Peyer's patch (tissue), 4 donors: Measurements from ENCODE around the gene C1QC. TPM values are rescaled to one million over a fixed set of nuclear protein-coding genes. Genes with fewer than 3 reads are reported as not detected.

Experiments
- DNase-seq, 3 donors: peaks; one replicate each; pipeline ENCODE4 v3.0.0-alpha.2; 2017 to 2019
- H3K27ac ChIP-seq, 4 donors: fragments of 200-600 bp; sonication (generic); one replicate each; pipeline ENCODE4 v1.5.1; 2016 to 2019
- H3K27me3 ChIP-seq, 2 donors: fragments of 200-600 bp; sonication (generic); one replicate each; pipeline ENCODE4 v1.5.1; 2019
- H3K36me3 ChIP-seq, 3 donors: fragments of 200-600 bp; sonication (generic); one replicate each; pipeline ENCODE4 v1.5.1; 2016 to 2019
- H3K4me1 ChIP-seq, 4 donors: fragments of 200-600 bp; sonication (generic); one replicate each; pipeline ENCODE4 v1.5.1; 2016 to 2019
- H3K4me3 ChIP-seq, 4 donors: fragments of 200-600 bp; sonication (generic); 1 replicate in 3 of 4; 2 replicates in 1 of 4; pipeline ENCODE4 v1.5.1; 2016 to 2019; ENCODE audit warnings: mild to moderate bottlenecking in 1 of 4
- H3K9me3 ChIP-seq, 4 donors: fragments of 200-600 bp; sonication (generic); one replicate each; pipeline ENCODE4 v1.5.1; 2016 to 2019; ENCODE audit warnings: mild to moderate bottlenecking in 1 of 4
- CTCF ChIP-seq, 6 experiments: fragments of 450-650 bp in 4 of 6; fragments of 200-600 bp in 2 of 6; sonication (generic) in 1 of 6; IDR thresholded peaks; one replicate each; pipeline ENCODE4 v1.5.1; 2017 to 2019; ENCODE audit warnings: antibody characterized with exemption in 6 of 6, mild to moderate bottlenecking in 3 of 6, moderate library complexity in 1 of 6
- POLR2A ChIP-seq, 2 donors: fragments of 450-650 bp; IDR thresholded peaks; one replicate each; pipeline ENCODE4 v1.5.1; 2017; ENCODE audit warnings: antibody characterized with exemption in 2 of 2, mild to moderate bottlenecking in 2 of 2, moderate library complexity in 2 of 2
- total RNA-seq, 4 donors: library from RNA; depleted of rRNA; stranded (reverse); fragments of >200 nt; gene quantifications; one replicate each; pipeline ENCODE4 v1.1.0, GENCODE V29; 2016

Gene C1QC
- total RNA-seq, 4 donors from 2014 or later, result 30.1 to 85.0 (median 50.0) TPM

GRCh38 chr1:22618056-22618455, 25.4 kb upstream of the C1QC start:
- H3K4me1 ChIP-seq, result no peaks in the 10 kb centered on the region
- no peak for TF ChIP-seq POLR2A (IDR thresholded peaks at IDR 0.05)
- no peak for TF ChIP-seq CTCF (IDR thresholded peaks at IDR 0.05)
- no peak overlapping the region for H3K27ac ChIP-seq
- no peaks in the 10 kb centered on the region for H3K36me3 ChIP-seq
- DNase-seq, result no peak
- H3K9me3 ChIP-seq, result no peaks in the 10 kb centered on the region
- H3K4me3 ChIP-seq, result no peak overlapping the region
- H3K27me3 ChIP-seq, result no peaks in the 10 kb centered on the region

- TF ChIP-seq POLR2A (IDR thresholded peaks at IDR 0.05), result no peak
- TF ChIP-seq CTCF (IDR thresholded peaks at IDR 0.05), result no peak
- Histone ChIP-seq H3K27me3 (no peaks in the 10 kb centered on the region), H3K4me3 (no peak overlapping the region), H3K36me3 (no peaks in the 10 kb centered on the region), H3K27ac (no peak overlapping the region), H3K4me1 (no peaks in the 10 kb centered on the region), H3K9me3 (no peaks in the 10 kb centered on the region)
- no peak for DNase-seq
Measured at GRCh38 chr1:22619252-22619651, 24.2 kb upstream of the C1QC start.

GRCh38 chr1:22619798-22620197, 23.6 kb upstream of the C1QC start:
- TF ChIP-seq CTCF (IDR thresholded peaks at IDR 0.05) (no peak), POLR2A (IDR thresholded peaks at IDR 0.05) (no peak)
- no peak for DNase-seq
- Histone ChIP-seq H3K4me3 (no peak overlapping the region), H3K27ac (no peak overlapping the region), H3K9me3 (no peaks in the 10 kb centered on the region), H3K4me1 (no peaks in the 10 kb centered on the region), H3K27me3 (no peaks in the 10 kb centered on the region), H3K36me3 (no peaks in the 10 kb centered on the region)

GRCh38 chr1:22621761-22622160, 21.7 kb upstream of the C1QC start:
- DNase-seq, result no peak
- Histone ChIP-seq H3K36me3 (no peaks in the 10 kb centered on the region), H3K9me3 (no peaks in the 10 kb centered on the region), H3K4me1 (no peaks in the 10 kb centered on the region), H3K4me3 (no peak overlapping the region), H3K27me3 (no peaks in the 10 kb centered on the region), H3K27ac (no peak overlapping the region)
- TF ChIP-seq CTCF (IDR thresholded peaks at IDR 0.05) (no peak), POLR2A (IDR thresholded peaks at IDR 0.05) (no peak)

GRCh38 chr1:22625262-22625925, 18.0 kb upstream of the C1QC start:
- TF ChIP-seq POLR2A (IDR thresholded peaks at IDR 0.05) (no peak), CTCF (IDR thresholded peaks at IDR 0.05) (no peak)
- H3K4me1 ChIP-seq, result no peaks in the 10 kb centered on the region
- no peak for DNase-seq
- H3K27ac ChIP-seq, result no peak overlapping the region
- H3K4me3 ChIP-seq, result no peak overlapping the region
- H3K27me3 ChIP-seq, result no peaks in the 10 kb centered on the region
- no peaks in the 10 kb centered on the region for H3K9me3 ChIP-seq
- no peaks in the 10 kb centered on the region for H3K36me3 ChIP-seq
